ENCODE data around the gene MKS1.

Gene MKS1

DNA sequence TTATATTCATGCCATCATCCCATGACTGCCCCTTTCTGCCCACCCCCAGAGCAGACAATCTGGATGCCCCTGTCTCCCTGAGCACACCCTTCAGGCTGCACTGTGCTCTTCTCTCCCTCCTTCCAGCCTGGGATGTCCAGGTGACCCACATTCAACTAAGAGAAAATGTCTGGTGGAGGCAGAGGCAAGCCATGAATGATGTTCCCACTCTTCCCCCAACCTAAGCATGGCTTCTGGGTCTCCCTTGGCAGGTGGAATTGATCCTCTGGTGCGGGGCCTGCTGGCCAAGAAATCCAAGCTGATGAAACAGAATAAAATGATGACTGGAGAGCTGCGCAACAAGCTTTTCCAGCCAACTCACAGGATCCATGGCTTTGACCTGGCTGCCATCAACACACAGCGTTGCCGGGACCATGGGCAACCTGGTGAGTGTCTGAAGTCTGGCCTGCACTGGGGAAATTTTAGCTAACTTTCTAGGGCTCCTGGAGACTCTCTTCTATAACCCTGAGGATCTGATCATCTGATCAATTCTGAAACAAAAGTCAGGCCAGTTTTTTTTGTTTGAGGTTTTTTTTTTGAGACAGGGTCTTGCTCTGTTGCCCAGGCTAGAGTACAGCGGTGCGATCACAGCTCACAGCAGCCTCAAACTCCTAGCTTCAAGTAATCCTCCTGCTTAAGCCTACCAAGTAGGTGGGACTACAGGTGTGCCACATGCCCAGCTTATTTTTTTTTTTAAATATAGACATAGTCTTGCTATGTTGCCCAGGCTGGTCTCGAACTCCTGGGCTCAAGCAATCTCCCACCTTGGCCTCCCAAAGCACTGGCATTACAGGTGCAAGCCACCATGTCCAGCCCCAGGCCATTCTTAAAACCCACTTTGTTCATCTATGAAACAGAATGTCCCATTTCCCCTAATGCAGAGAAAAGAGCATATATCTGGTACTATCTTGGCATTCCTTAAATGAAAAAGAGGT, 47.1 kb upstream of the MKS1 start:
- TF ChIP-seq CEBPB (IDR thresholded peaks at IDR 0.05) (no peak), ZBTB7A (IDR thresholded peaks at IDR 0.05; ENCODE audit: low read depth) (no peak), RAD21 (IDR thresholded peaks at IDR 0.05; ENCODE audit: low read depth) (no peak), TEAD4 (IDR thresholded peaks at IDR 0.05) (no peak), EP300 (IDR thresholded peaks at IDR 0.05; ENCODE audit: borderline replicate concordance) (no peak), TAF1 (IDR thresholded peaks at IDR 0.05; ENCODE audit: low read depth) (no peak), FOXM1 (IDR thresholded peaks at IDR 0.05; ENCODE audit: borderline replicate concordance, low read depth) (no peak), YY1 (IDR thresholded peaks at IDR 0.05; ENCODE audit: low read depth) (no peak), CREB1 (IDR thresholded peaks at IDR 0.05; ENCODE audit: low read depth) (no peak), TCF12 (IDR thresholded peaks at IDR 0.05; ENCODE audit: low read depth) (no peak), NFIC (IDR thresholded peaks at IDR 0.05) (no peak), EGR1 (IDR thresholded peaks at IDR 0.05) (no peak)
- TF ChIP-seq, protein P1, sequence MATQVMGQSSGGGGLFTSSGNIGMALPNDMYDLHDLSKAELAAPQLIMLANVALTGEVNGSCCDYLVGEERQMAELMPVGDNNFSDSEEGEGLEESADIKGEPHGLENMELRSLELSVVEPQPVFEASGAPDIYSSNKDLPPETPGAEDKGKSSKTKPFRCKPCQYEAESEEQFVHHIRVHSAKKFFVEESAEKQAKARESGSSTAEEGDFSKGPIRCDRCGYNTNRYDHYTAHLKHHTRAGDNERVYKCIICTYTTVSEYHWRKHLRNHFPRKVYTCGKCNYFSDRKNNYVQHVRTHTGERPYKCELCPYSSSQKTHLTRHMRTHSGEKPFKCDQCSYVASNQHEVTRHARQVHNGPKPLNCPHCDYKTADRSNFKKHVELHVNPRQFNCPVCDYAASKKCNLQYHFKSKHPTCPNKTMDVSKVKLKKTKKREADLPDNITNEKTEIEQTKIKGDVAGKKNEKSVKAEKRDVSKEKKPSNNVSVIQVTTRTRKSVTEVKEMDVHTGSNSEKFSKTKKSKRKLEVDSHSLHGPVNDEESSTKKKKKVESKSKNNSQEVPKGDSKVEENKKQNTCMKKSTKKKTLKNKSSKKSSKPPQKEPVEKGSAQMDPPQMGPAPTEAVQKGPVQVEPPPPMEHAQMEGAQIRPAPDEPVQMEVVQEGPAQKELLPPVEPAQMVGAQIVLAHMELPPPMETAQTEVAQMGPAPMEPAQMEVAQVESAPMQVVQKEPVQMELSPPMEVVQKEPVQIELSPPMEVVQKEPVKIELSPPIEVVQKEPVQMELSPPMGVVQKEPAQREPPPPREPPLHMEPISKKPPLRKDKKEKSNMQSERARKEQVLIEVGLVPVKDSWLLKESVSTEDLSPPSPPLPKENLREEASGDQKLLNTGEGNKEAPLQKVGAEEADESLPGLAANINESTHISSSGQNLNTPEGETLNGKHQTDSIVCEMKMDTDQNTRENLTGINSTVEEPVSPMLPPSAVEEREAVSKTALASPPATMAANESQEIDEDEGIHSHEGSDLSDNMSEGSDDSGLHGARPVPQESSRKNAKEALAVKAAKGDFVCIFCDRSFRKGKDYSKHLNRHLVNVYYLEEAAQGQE (IDR thresholded peaks at IDR 0.05; ENCODE audit: low read depth), result no peak
- TF ChIP-seq, protein P2, sequence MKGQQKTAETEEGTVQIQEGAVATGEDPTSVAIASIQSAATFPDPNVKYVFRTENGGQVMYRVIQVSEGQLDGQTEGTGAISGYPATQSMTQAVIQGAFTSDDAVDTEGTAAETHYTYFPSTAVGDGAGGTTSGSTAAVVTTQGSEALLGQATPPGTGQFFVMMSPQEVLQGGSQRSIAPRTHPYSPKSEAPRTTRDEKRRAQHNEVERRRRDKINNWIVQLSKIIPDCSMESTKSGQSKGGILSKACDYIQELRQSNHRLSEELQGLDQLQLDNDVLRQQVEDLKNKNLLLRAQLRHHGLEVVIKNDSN (IDR thresholded peaks at IDR 0.05), result no peak
- TF ChIP-seq, protein P3, sequence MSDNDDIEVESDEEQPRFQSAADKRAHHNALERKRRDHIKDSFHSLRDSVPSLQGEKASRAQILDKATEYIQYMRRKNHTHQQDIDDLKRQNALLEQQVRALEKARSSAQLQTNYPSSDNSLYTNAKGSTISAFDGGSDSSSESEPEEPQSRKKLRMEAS (IDR thresholded peaks at IDR 0.05), result no peak

DNA sequence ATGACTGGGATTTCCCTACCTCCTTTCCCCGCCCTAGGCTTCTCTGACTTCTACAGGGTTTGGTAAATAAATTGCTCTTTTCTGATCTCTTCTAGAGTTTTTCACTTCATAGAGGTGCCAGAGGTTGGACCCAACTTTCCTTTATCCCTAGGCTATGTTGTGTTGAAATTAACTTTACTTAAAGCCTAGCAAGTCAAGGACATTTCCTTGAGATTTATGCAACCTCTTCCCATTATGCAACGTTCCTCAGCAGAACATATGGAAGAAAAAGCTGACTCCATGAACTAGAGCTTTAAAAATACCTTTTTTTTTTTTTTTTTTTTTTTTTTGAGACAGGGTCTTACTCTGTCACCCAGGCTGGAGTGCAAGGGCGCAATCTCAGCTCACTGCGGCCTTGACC, 46.2 kb upstream of the MKS1 start:
- TF ChIP-seq EGR1 (IDR thresholded peaks at IDR 0.05), result no peak
- TF ChIP-seq TAF1 (IDR thresholded peaks at IDR 0.05; ENCODE audit: low read depth), result no peak
- no peak for TF ChIP-seq NFIC (IDR thresholded peaks at IDR 0.05)
- TF ChIP-seq TCF12 (IDR thresholded peaks at IDR 0.05; ENCODE audit: low read depth), result no peak
- no peak for TF ChIP-seq RAD21 (IDR thresholded peaks at IDR 0.05; ENCODE audit: low read depth)
- TF ChIP-seq, protein P1 (IDR thresholded peaks at IDR 0.05; ENCODE audit: low read depth), result no peak
- no peak for TF ChIP-seq YY1 (IDR thresholded peaks at IDR 0.05; ENCODE audit: low read depth)
- TF ChIP-seq CREB1 (IDR thresholded peaks at IDR 0.05; ENCODE audit: low read depth), result no peak
- no peak for TF ChIP-seq ZBTB7A (IDR thresholded peaks at IDR 0.05; ENCODE audit: low read depth)
- TF ChIP-seq TEAD4 (IDR thresholded peaks at IDR 0.05), result no peak
- TF ChIP-seq FOXM1 (IDR thresholded peaks at IDR 0.05; ENCODE audit: borderline replicate concordance, low read depth), result no peak
- TF ChIP-seq, protein P2 (IDR thresholded peaks at IDR 0.05), result no peak
- TF ChIP-seq EP300 (IDR thresholded peaks at IDR 0.05; ENCODE audit: borderline replicate concordance), result no peak
- TF ChIP-seq, protein P3 (IDR thresholded peaks at IDR 0.05), result no peak
- no peak for TF ChIP-seq CEBPB (IDR thresholded peaks at IDR 0.05)

DNA sequence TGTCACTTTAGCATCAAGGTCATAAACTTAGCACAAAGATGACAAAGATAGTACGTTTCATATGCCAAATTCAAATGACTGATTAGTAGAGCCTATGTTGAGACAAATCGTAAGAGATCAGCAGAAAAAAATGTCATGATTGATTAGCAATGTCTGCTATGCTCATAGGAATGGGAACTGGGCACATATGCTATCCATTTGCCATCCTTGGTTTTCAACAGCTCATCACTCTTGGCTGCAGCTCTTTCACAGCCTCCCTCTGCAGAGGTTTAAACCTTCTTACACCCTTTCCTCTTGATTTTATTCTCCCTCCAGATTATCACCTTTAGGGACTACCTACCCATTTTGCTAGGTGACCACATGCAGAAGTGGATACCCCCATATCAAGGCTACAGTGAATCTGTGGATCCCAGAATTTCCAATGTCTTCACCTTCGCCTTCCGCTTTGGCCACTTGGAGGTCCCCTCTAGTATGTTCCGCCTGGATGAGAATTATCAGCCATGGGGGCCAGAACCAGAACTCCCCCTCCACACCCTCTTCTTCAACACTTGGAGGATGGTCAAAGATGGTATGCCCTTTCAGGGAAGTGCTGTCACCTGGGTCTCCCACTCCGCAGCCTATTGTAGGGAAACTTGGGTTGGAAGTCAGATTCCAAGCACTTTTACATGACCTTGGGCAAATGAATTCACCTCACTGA, 45.5 kb upstream of the MKS1 start:
- TF ChIP-seq RAD21 (IDR thresholded peaks at IDR 0.05; ENCODE audit: low read depth) (no peak), EP300 (IDR thresholded peaks at IDR 0.05; ENCODE audit: borderline replicate concordance) (no peak), EGR1 (IDR thresholded peaks at IDR 0.05) (no peak), TEAD4 (IDR thresholded peaks at IDR 0.05) (no peak), NFIC (IDR thresholded peaks at IDR 0.05) (no peak), ZBTB7A (IDR thresholded peaks at IDR 0.05; ENCODE audit: low read depth) (no peak), TAF1 (IDR thresholded peaks at IDR 0.05; ENCODE audit: low read depth) (no peak), YY1 (IDR thresholded peaks at IDR 0.05; ENCODE audit: low read depth) (no peak), CEBPB (IDR thresholded peaks at IDR 0.05) (no peak), TCF12 (IDR thresholded peaks at IDR 0.05; ENCODE audit: low read depth) (no peak), FOXM1 (IDR thresholded peaks at IDR 0.05; ENCODE audit: borderline replicate concordance, low read depth) (no peak), CREB1 (IDR thresholded peaks at IDR 0.05; ENCODE audit: low read depth) (no peak)
- TF ChIP-seq, protein P2 (IDR thresholded peaks at IDR 0.05), result no peak
- TF ChIP-seq, protein P1 (IDR thresholded peaks at IDR 0.05; ENCODE audit: low read depth), result no peak
- TF ChIP-seq, protein P3 (IDR thresholded peaks at IDR 0.05), result no peak

All from Ishikawa (cell line).